WERI-Rb-1 (cell line): Measurements from ENCODE around the gene GAA.

ENCODE experiments used
- DNase-seq: peaks from one replicate; pipeline ENCODE4 v3.0.0-alpha.2; 2020
- H3K27ac ChIP-seq: fragments of 250-450 bp; sonication (Bioruptor Pico); 2 replicates; pipeline ENCODE4 v1.5.1; 2020; ENCODE audit warnings: mild to moderate bottlenecking, moderate library complexity
- H3K27me3 ChIP-seq: fragments of 250-450 bp; sonication (Bioruptor Pico); 2 replicates; pipeline ENCODE4 v1.5.1; 2021; ENCODE audit warnings: mild to moderate bottlenecking, low read depth, moderate library complexity; ENCODE audit not compliant: insufficient read depth, severe bottlenecking
- H3K36me3 ChIP-seq: fragments of 250-450 bp; sonication (Bioruptor Pico); 2 replicates; pipeline ENCODE4 v1.5.1; 2020; ENCODE audit warnings: mild to moderate bottlenecking, moderate library complexity
- H3K4me3 ChIP-seq: 2 replicates; pipeline ENCODE4 v1.5.1; 2011; ENCODE audit warnings: low read depth, mild to moderate bottlenecking, control low read depth, low read length
- H3K9me3 ChIP-seq: fragments of 250-450 bp; sonication (Bioruptor Pico); 2 replicates; pipeline ENCODE4 v1.5.1; 2021; ENCODE audit warnings: mild to moderate bottlenecking, moderate library complexity; ENCODE audit not compliant: severe bottlenecking
- CTCF ChIP-seq: IDR thresholded peaks from 2 replicates; pipeline ENCODE4 v1.5.1; 2011; ENCODE audit warnings: low read depth, mild to moderate bottlenecking, control low read depth, inconsistent platforms, low read length

The GAA gene

GRCh38 chr17:80119271-80119791 is 17.9 kb downstream of the GAA start:
- Histone ChIP-seq H3K9me3 (peaks cover 6% of the 10 kb centered on the region), H3K4me3 (no peak overlapping the region), H3K27ac (peak overlapping the region; percentile 13; the same call in 1 of the 2 replicates), H3K36me3 (peaks cover 36% of the 10 kb centered on the region), H3K27me3 (no peaks in the 10 kb centered on the region)
- no peak for TF ChIP-seq CTCF
- peak; percentile 38 for DNase-seq

GRCh38 chr17:80119839-80120238 is 18.5 kb downstream of the GAA start:
- Histone ChIP-seq H3K9me3 (peaks cover 5% of the 10 kb centered on the region), H3K4me3 (no peak overlapping the region), H3K36me3 (peaks cover 32% of the 10 kb centered on the region), H3K27ac (no peak overlapping the region), H3K27me3 (no peaks in the 10 kb centered on the region)
- no peak for TF ChIP-seq CTCF
- peak; percentile 56 for DNase-seq

- no peak overlapping the region for H3K4me3 ChIP-seq
- H3K36me3 ChIP-seq: peaks cover 25% of the 10 kb centered on the region
- DNase-seq: peak; percentile 6
- TF ChIP-seq CTCF: no peak
- H3K27me3 ChIP-seq: no peaks in the 10 kb centered on the region
- H3K9me3 ChIP-seq: no peaks in the 10 kb centered on the region
- H3K27ac ChIP-seq: no peak overlapping the region
These were observed 20.7 kb downstream of the GAA start for GRCh38 chr17:80122026-80122575.

- peak; percentile 7 for DNase-seq
- H3K9me3 ChIP-seq: no peaks in the 10 kb centered on the region
- no peak for TF ChIP-seq CTCF
- H3K27ac ChIP-seq: no peak overlapping the region
- no peak overlapping the region for H3K4me3 ChIP-seq
- no peaks in the 10 kb centered on the region for H3K27me3 ChIP-seq
- H3K36me3 ChIP-seq: peaks cover 16% of the 10 kb centered on the region
These were observed 21.6 kb downstream of the GAA start for GRCh38 chr17:80122926-80123505.

GRCh38 chr17:80123791-80124190 is 22.4 kb downstream of the GAA start:
- no peak for TF ChIP-seq CTCF
- Histone ChIP-seq H3K9me3 (no peaks in the 10 kb centered on the region), H3K36me3 (peaks cover 8% of the 10 kb centered on the region), H3K27me3 (no peaks in the 10 kb centered on the region), H3K27ac (peak overlapping the region; percentile 57), H3K4me3 (no peak overlapping the region)
- peak; percentile 16 for DNase-seq
